Activated CD4-positive, alpha-beta T cell treated with anti-CD3 and anti-CD28 coated beads for 1 hour (primary cell): ENCODE measurements around the gene PAGE2B.
"Not testable (repeated sequence)": the region's sequence is repeated elsewhere in the genome, so short reads cannot be mapped to it uniquely, and the experiment has no call there.

ENCODE experiments used
- DNase-seq: peaks from one replicate; pipeline ENCODE4 v3.0.0-alpha.2; 2020

PAGE2B gene

DNA sequence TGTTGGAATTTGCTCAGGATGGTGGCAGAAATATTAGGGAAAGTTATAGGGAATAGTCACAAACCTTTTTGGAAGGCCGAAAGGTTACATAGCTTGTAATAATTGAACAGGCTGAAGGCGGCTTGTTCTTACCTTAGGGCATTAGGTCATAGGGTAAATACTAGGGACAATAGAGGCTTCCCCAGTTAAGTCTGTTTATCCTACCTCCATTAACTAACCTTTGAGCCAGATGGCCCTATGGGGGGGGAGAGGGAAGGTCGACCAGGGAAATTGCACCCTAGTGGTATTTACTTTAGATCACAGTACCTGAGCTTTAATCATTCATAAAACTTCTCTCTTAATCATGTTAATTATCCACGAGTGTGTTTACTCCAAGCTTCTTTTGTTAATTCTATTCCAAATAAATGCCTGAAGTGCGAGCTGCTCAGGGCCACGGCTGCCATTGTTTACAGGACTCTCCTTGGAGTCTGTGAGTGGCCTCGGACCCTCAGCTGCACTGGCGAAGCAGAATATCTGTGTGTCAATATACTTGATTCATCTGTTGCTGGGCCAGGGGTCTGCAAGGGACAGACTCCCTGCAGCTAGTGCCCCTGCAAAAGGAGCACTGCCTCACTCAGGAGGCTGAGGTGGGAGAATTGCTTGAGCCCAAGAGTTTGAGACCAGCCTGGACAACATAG lies 36.9 kb downstream of the PAGE2B start:
- no peak for DNase-seq

DNA sequence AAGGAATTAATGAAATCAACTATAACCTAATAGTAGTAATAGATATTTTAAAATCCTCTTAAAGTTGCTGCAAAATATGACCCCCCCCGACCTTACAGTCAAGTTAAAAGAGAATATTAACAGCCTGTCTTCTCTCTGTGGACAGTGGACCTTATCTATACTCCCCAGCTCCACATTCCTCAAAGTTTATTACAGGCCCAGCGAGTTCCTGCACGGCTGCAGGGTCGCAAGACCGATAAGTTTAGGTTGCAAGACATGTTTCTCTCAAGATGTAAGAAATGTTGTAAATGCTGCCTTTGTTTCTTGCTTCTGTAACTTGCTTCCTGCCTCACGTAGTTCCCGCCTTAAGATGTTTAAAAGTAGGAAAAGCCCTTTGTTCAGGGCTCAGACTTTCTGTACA lies 41.8 kb downstream of the PAGE2B start:
- not testable (repeated sequence) for DNase-seq

GRCh38 chrX:55118574-55118973 lies 43.7 kb downstream of the PAGE2B start:
- no peak for DNase-seq

DNA sequence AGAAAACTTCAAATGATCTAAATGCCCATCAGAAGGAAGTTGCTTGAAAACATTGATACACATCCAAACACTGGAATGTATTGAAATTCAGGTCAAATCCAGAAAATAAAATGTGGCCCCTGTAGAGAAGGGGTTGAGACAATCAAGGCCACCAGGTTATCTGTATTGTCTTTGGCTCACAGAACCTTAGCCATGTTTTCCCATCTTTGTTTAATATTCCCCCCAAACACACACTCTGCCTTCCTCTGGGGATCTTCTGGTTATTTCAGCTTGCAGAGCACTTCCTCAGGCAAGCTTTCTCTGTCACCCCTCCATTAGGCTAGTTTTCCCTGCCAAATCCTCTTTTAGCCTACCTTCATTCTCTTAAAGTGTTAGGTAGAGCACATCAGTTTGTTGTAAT lies 44.4 kb downstream of the PAGE2B start:
- DNase-seq: no peak

DNA sequence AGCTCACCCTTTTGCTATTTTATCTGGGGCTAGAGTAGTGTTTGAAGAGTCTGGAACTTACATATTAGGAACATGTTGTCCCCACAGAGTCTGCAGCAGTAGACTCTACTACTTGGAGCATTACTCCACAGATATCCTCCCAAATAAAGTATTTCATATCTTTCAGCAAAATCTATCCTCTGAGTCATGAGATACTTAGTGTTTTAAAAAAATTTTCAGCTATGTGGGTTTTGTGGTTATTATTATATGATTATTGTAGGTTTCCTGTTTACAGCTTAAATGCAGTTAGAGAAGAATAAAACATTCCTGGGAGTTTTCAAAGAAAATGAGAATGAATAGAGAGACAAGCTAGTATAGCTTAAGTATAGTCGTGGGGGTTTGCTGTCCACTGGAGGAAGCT lies 44.9 kb downstream of the PAGE2B start:
- no peak for DNase-seq

DNA sequence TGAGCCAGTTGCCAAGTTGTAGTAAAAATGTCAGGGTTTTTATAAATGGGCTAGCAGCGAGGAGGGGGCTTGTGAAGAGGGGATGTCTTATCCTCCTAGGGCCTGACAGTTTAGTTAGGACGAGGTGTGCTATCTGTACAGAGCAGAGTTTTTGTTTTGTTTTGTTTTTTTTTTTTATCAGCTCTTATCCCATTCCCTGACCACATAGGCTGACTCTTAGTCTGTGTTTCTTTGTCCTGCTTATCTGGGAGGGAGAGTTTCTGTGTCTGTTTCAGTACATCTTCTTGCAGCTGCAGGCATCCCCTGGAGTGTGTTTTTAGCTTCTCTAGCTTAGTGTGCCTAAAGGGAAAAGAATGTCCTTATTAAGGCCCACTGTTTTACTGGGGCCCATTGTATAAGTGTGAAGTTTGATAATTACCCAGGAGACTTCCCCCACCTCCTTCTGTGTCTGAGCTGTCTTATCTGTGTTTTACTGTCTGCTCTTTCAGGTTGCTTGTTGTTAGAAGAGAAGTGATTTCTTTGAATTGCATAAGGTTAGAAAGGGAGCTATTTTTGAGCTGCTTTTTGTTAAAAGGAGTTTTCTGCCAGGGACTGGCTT lies 46.0 kb downstream of the PAGE2B start:
- no peak for DNase-seq

DNA sequence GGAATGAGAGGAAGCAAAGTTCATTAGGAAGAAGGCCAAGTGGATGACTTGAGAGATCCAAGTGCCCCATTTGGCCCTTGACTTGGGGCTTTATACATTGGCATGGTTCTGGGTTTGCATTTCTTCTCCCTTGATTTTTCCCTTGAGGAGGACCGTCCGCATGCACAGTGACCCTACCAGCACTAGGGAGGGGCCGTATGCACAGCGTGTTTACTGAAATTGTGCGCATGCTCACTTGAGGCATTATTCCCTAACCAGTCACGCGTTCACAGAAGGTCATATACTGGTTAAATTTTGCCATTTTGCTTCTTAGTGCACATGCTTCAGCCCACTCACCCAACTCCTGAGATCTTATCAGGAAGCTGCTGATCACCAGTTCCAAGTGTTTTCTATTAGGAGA lies 49.1 kb downstream of the PAGE2B start:
- DNase-seq: no peak

DNA sequence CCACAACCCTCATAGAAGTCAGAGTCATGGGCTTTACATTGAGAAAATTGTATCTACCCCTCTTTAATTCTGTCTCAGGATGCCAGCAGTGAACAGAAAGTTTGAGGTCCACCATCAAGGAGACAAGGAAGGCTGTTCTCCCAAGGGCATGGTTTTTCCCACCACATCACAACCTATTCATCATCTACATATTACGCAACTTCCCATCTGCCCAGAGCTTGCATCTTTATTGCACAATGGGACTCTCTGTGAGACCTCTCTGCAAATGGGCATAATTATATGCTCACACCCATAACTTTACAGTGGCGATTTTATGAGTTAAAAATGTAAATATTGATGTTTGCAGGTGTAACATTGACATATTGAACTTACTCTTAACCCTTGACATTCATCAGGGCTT lies 52.9 kb downstream of the PAGE2B start:
- DNase-seq: no peak
